SKM-1 (cell line): Measurements from ENCODE around the gene NSG2.
A peak's percentile ranks its signal among the peaks of the same experiment; 100 is the strongest.
"Not testable (repeated sequence)": the region's sequence is repeated elsewhere in the genome, so short reads cannot be mapped to it uniquely, and the experiment has no call there.

ENCODE experiments used
- DNase-seq: peaks from one replicate; lab custom pipeline; 2025; ENCODE audit not compliant: unreplicated experiment; lab: John Stamatoyannopoulos, UW

Gene NSG2

GRCh38 chr5:174045470-174046025 lies at the start of gene NSG2:
Gene NSG2 (plus strand): TSS chr5:174045706. CDS start chr5:174046756, 1,050 bp downstream.
- peak; percentile 9 for DNase-seq

GRCh38 chr5:173997331-173997730 lies 48.2 kb upstream of the NSG2 start:
- no peak for DNase-seq

- DNase-seq: no peak
Observed at GRCh38 chr5:173998531-173998930, 47.0 kb upstream of the NSG2 start.

- DNase-seq: no peak
Observed at GRCh38 chr5:174000076-174000475, 45.4 kb upstream of the NSG2 start.

GRCh38 chr5:174003795-174004194 lies 41.7 kb upstream of the NSG2 start:
- DNase-seq: no peak

- DNase-seq: no peak
Observed at GRCh38 chr5:174008922-174009321, 36.6 kb upstream of the NSG2 start.

- no peak for DNase-seq
Observed at GRCh38 chr5:174010365-174010764, 35.1 kb upstream of the NSG2 start.

- no peak for DNase-seq
Observed at GRCh38 chr5:174011441-174011840, 34.1 kb upstream of the NSG2 start.

- DNase-seq: not testable (repeated sequence)
Observed at GRCh38 chr5:174020069-174020927, 25.2 kb upstream of the NSG2 start.

GRCh38 chr5:174020928-174021304 lies 24.6 kb upstream of the NSG2 start:
- no peak for DNase-seq

- no peak for DNase-seq
Observed at GRCh38 chr5:174022384-174023095, 23.0 kb upstream of the NSG2 start.

- DNase-seq: no peak
Observed at GRCh38 chr5:174030286-174030685, 15.2 kb upstream of the NSG2 start.

- no peak for DNase-seq
Observed at GRCh38 chr5:174044466-174045254, 846 bp upstream of the NSG2 start.

- DNase-seq: no peak
Observed at GRCh38 chr5:174046558-174046957, 1.1 kb downstream of the NSG2 start.

GRCh38 chr5:174047472-174048099 lies 2.1 kb downstream of the NSG2 start:
- DNase-seq: no peak

- DNase-seq: no peak
Observed at GRCh38 chr5:174052636-174053035, 7.1 kb downstream of the NSG2 start.

GRCh38 chr5:174053905-174054304 lies 8.4 kb downstream of the NSG2 start:
- DNase-seq: no peak

GRCh38 chr5:174056064-174056847 lies 10.8 kb downstream of the NSG2 start:
- DNase-seq: no peak

GRCh38 chr5:174057206-174057605 lies 11.7 kb downstream of the NSG2 start:
- DNase-seq: no peak
